HepG2 (cell line): ENCODE measurements around the gene OSR1.

Experiments used
- CTCF ChIP-seq: sonication (generic); formaldehyde crosslinking; IDR thresholded peaks from 2 replicates; pipeline ENCODE4 v1.5.0; 2020; ENCODE audit warnings: mild to moderate bottlenecking, missing genetic modification reagents, moderate library complexity
- JUNB ChIP-seq: sonication (generic); formaldehyde crosslinking; IDR thresholded peaks from 2 replicates; pipeline ENCODE4 v1.8.0; 2022; ENCODE audit warnings: missing genetic modification reagents, mild to moderate bottlenecking, borderline replicate concordance

- TF ChIP-seq CTCF (CRISPR knock-in tag), result no peak
- no peak for TF ChIP-seq JUNB (CRISPR knock-in tag)
These were observed 6.7 kb upstream of the OSR1 start for GRCh38 chr2:19365126-19365525.
